H1 (cell line): ENCODE data around the gene CNTN5. TPM values are rescaled to one million over a fixed set of nuclear protein-coding genes. Genes with fewer than 3 reads are reported as not detected.

ENCODE experiments used
- ATF3 ChIP-seq: IDR thresholded peaks from 2 replicates; pipeline ENCODE4 v1.6.1; 2011; ENCODE audit warnings: low read depth, mild to moderate bottlenecking, low read length; ENCODE audit not compliant: insufficient read depth
- BCL11A ChIP-seq, 2 experiments: IDR thresholded peaks; one replicate each; pipeline ENCODE4 v1.6.1; 2011; ENCODE audit warnings: low read depth in 2 of 2, low read length in 2 of 2, mild to moderate bottlenecking in 2 of 2
- GABPA ChIP-seq: IDR thresholded peaks from 2 replicates; pipeline ENCODE4 v1.6.1; 2011; ENCODE audit warnings: mild to moderate bottlenecking, low read length, moderate library complexity, borderline replicate concordance; ENCODE audit not compliant: insufficient read depth
- NRF1 ChIP-seq: IDR thresholded peaks from 2 replicates; pipeline ENCODE4 v1.6.1; 2011; ENCODE audit warnings: mild to moderate bottlenecking, low read depth, low read length, improper control_type of control experiment
- RAD21 ChIP-seq, 2 experiments: IDR thresholded peaks in 1 of 2; conservative IDR thresholded peaks in 1 of 2; 2 replicates each; pipeline ENCODE4 v1.6.1; 2011; ENCODE audit warnings: low read depth in 2 of 2, low read length in 2 of 2, improper control_type of control experiment in 1 of 2, inconsistent platforms in 1 of 2, mild to moderate bottlenecking in 1 of 2, moderate library complexity in 1 of 2
- SAP30 ChIP-seq: fragments of 300-600 bp; sonication (generic); IDR thresholded peaks from 2 replicates; pipeline ENCODE4 v1.7.1; 2012; ENCODE audit warnings: low read length, moderate library complexity, mild to moderate bottlenecking, inconsistent platforms; ENCODE audit not compliant: insufficient read depth, insufficient replicate concordance
- SP2 ChIP-seq: IDR thresholded peaks from 2 replicates; pipeline ENCODE4 v1.6.1; 2012; ENCODE audit warnings: mild to moderate bottlenecking, low read length, inconsistent platforms
- TCF12 ChIP-seq: IDR thresholded peaks from 2 replicates; pipeline ENCODE4 v1.6.1; 2011; ENCODE audit warnings: low read depth, mild to moderate bottlenecking, low read length
- polyA plus RNA-seq, 7 experiments: library from polyadenylated mRNA; depleted of rRNA in 3 of 7; stranded (reverse) in 5 of 7; unstranded in 2 of 7; fragments of >200 nt in 5 of 7; fragments of 200-250 nt in 2 of 7; gene quantifications; 1 replicate in 5 of 7; 2 replicates in 1 of 7; 4 replicates in 1 of 7; pipeline versions ENCODE4 v1.2.1 to v1.2.3, GENCODE V29; 2011 to 2013; ENCODE audit warnings: missing spikeins in 2 of 7, mixed read lengths in 2 of 7
- total RNA-seq: library from RNA; stranded (reverse); fragmentation: NEBNext Ultra II Directional; extraction: Animal tissue kit (Norgen Biotek cat#: 25700); gene quantifications from 2 replicates; pipeline ENCODE4 v1.2.1, GENCODE V29; 2021

CNTN5 gene
- total and polyA plus RNA-seq, 2 of the 8 experiments (the other 6 are each of a cell fraction or from before 2014, with no cell fraction given): not detected

DNA sequence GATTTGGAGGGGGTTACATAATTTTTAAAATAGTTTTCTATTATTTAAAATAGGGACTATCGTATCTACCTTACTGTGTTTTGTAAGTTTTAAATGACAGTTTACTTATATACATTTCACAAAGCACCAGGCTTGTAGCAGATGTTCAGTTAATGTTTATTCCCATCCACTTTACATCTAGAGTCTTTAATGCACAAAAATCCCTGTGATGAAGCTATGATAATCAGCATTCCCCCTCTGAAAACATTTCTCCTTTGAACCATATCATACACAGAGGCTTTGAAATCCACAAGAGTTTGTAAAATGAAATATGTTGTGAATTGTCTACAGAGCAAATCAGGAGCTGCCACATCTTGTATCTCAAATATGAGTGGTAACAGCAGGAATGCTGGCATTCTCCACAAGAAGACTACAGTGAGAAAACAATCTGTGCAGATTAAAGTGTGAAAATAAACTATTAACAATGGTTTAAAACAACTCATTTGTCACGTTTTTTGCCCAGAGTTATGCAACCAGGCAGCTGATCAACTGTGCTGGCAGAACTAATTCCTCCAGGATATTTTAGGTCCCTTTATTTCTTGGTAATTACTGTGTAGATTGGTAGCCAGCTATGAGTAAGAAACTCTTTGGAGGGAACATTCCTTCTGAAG is 967.2 kb downstream of the CNTN5 start (continued):
- TF ChIP-seq ATF3 (no peak), NRF1 (no peak), RAD21 (IDR thresholded peaks at IDR 0.05 in 1 of 2, conservative IDR thresholded peaks at IDR 0.05 in 1 of 2; ENCODE audit: low read depth in 2 of 2, low read length in 2 of 2) (no peak), TCF12 (no peak), SP2 (no peak), BCL11A (IDR thresholded peaks at IDR 0.05; ENCODE audit: low read depth in 2 of 2, low read length in 2 of 2) (no peak), GABPA (no peak), SAP30 (no peak)
